ENCODE results near the gene SHISA8. TPM values are rescaled to one million over a fixed set of nuclear protein-coding genes. Genes with fewer than 3 reads are reported as not detected.

SHISA8 gene
- total RNA-seq, 1 donor: not detected

DNA sequence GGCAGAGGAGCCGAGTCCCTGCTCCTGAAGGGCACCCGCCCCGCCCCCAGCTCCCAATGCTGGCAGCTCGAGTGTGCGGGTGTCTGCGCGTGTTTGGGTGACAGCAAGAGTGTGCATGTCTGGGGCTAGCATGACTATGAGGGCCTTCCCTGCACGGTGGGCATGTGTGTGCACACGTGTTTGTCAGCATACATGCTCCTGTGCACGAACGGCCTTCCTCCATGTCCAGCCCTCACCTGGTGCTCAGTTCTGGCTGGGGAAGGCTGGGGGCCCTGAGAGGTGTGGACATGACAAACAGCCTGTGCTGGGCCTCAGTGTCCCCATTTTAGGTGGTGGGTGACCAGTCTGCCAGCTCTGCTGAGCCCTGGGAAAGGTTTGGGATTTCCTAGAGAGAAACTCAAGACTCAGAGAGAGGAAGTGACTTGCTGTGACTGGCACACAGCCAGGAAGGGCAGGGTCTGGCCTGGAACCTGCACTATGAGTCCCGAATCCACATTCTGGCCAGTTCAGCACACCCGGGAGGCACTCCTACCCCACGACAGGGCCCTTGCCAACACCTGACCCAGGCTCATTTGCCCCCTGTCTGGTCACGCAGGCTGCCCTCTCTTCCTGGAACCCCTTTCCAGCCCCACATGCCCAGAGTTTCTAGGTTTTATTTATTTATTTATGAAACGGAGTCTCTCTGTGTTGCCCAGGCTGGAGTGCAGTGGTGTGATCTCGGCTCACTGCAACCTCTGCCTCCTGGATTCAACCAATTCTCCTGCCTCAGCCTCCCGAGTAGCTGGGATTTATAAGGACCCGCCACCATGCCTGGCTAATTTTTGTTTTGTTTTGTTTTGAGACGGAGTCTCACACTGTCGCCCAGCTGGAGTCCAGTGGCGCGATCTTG is 3.3 kb upstream of the SHISA8 start:
- peak; percentile 33 for DNase-seq (ENCODE audit: low read depth)
- TF ChIP-seq CTCF (IDR thresholded peaks at IDR 0.05; ENCODE audit: insufficient read depth, low read depth, low read length): no peak
- no peak overlapping the region for H3K4me3 ChIP-seq (ENCODE audit: low read depth, low read length)

GRCh38 chr22:41917375-41917902 is 2.6 kb upstream of the SHISA8 start:
- no peak for TF ChIP-seq CTCF (IDR thresholded peaks at IDR 0.05; ENCODE audit: insufficient read depth, low read depth, low read length)

DNA sequence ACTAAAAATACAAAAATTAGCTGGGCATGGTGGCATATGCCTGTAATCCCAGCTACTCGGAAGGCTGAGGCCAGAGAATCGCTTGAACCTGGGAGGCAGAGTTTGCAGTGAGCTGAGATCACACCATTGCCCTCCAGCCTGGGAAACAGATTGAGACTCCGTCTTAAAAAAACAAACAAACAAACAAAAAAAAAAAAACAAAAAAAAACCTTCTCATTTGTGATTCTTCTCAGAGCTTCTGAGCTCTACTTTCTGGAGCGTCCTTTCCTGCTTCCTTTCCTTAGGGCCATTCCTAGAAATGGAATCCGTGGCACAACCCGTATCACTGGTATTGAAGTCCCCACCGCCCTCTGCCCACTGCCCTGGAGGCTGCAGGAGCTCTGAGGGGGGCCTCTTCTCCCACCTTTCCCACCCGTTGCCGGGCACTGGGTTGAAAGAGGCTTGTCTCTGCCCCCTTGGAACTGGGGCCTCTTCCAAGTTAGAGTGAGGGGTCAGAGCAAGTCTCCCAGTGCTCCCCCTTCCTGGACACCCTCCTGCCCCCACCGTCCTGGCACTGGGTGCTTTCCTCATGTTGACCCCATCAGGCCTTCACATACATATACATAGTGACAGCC is 2.0 kb upstream of the SHISA8 start:
- H3K4me3 ChIP-seq (ENCODE audit: low read depth, low read length): no peak overlapping the region
- TF ChIP-seq CTCF (IDR thresholded peaks at IDR 0.05; ENCODE audit: insufficient read depth, low read depth, low read length): no peak
- no peak for DNase-seq (ENCODE audit: low read depth)

More at GRCh38 chr22:41917375-41917902, 2.6 kb upstream of the SHISA8 start:
- DNase-seq (ENCODE audit: low read depth): no peak
- H3K4me3 ChIP-seq (ENCODE audit: low read depth, low read length): no peak overlapping the region

DNA sequence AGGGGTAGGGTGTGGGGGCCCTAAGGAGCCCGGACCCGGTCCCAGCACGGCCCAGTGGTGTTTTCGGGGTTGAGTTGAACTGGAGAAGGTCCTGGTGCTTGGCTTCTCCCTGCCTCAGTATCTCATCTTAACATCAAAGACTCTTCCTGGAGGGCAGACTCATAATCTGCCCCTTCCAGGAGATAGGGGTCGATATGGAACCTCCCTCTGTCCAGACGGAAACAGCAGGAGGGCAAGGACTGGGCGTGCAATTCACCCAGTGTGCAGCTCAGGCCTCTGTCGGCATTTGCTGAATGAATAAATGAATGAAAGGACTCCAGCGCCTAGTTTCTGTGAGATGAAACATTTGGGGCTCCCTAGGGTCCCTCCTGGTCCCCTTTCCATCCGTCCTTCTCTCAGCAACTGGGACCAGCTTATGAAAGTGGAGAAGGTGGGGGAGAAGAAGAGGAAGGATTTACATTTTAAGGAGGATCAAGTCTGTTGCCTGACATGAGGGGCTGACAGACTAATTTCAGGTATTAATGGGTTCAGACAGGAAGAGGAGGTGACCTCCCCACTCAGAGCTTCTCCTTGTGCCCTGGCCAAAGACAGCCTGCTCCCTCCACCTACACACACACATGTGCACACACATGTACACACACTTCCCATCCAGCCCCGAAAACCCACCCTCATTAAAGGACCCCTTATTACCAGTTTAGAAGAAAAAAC is 1.1 kb upstream of the SHISA8 start:
- TF ChIP-seq CTCF (IDR thresholded peaks at IDR 0.05; ENCODE audit: insufficient read depth, low read depth, low read length): no peak
- H3K4me3 ChIP-seq (ENCODE audit: low read depth, low read length): no peak overlapping the region
- no peak for DNase-seq (ENCODE audit: low read depth)

- H3K4me3 ChIP-seq (ENCODE audit: low read depth, low read length): no peak overlapping the region
These were observed 251 bp downstream of the SHISA8 start for GRCh38 chr22:41914611-41915034.

More at GRCh38 chr22:41914611-41915034, 251 bp downstream of the SHISA8 start:
- TF ChIP-seq CTCF (IDR thresholded peaks at IDR 0.05; ENCODE audit: insufficient read depth, low read depth, low read length): no peak
- DNase-seq (ENCODE audit: low read depth): no peak
